Mesenchymal stem cell (in vitro differentiated cells and primary cell): ENCODE data around the gene MAPK7.
A peak's percentile ranks its signal among the peaks of the same experiment; 100 is the strongest.

ENCODE experiments used
- DNase-seq: peaks from one replicate; pipeline ENCODE4 v3.0.0-alpha.2; 2013
- H2AFZ ChIP-seq: one replicate; pipeline ENCODE4 v1.6.1; 2013; ENCODE audit warnings: low read depth, mild to moderate bottlenecking, control low read depth, inconsistent platforms, low read length, moderate library complexity
- H2AK5ac ChIP-seq: 2 replicates; pipeline ENCODE4 v1.6.1; 2013; ENCODE audit warnings: low read length, moderate library complexity, mild to moderate bottlenecking, inconsistent platforms; ENCODE audit not compliant: severe bottlenecking
- H2BK120ac ChIP-seq: one replicate; pipeline ENCODE4 v1.6.1; 2013; ENCODE audit warnings: low read depth, mild to moderate bottlenecking, inconsistent platforms, low read length, moderate library complexity
- H2BK12ac ChIP-seq, 2 experiments: one replicate each; pipeline ENCODE4 v1.6.1; 2013; ENCODE audit warnings: inconsistent platforms in 2 of 2, low read length in 2 of 2, mild to moderate bottlenecking in 2 of 2, moderate library complexity in 2 of 2, control low read depth in 1 of 2
- H2BK15ac ChIP-seq: one replicate; pipeline ENCODE4 v1.6.1; 2013; ENCODE audit warnings: mild to moderate bottlenecking, low read depth, inconsistent platforms; ENCODE audit not compliant: poor library complexity, severe bottlenecking
- H2BK5ac ChIP-seq: 2 replicates; pipeline ENCODE4 v1.6.1; 2013; ENCODE audit warnings: low read depth, mild to moderate bottlenecking, low read length, control low read depth, inconsistent platforms; ENCODE audit not compliant: poor library complexity, severe bottlenecking
- H3K14ac ChIP-seq, 2 experiments: one replicate each; pipeline ENCODE4 v1.6.1; 2013; ENCODE audit warnings: inconsistent platforms in 2 of 2, low read length in 2 of 2, control low read depth in 1 of 2, mild to moderate bottlenecking in 1 of 2, moderate library complexity in 1 of 2
- H3K18ac ChIP-seq, 2 experiments: one replicate each; pipeline ENCODE4 v1.6.1; 2013; ENCODE audit warnings: inconsistent platforms in 2 of 2, low read length in 2 of 2, control low read depth in 1 of 2, low read depth in 1 of 2, mild to moderate bottlenecking in 1 of 2
- H3K23ac ChIP-seq, 2 experiments: one replicate each; pipeline ENCODE4 v1.6.1; 2013; ENCODE audit warnings: inconsistent platforms in 2 of 2, low read length in 2 of 2, mild to moderate bottlenecking in 2 of 2, moderate library complexity in 2 of 2, control low read depth in 1 of 2
- H3K27ac ChIP-seq: 2 replicates; pipeline ENCODE4 v1.5.1; 2013; ENCODE audit warnings: mild to moderate bottlenecking, moderate library complexity, low read length, control low read depth, inconsistent platforms; ENCODE audit not compliant: poor library complexity, severe bottlenecking
- H3K27me3 ChIP-seq, 2 experiments: 2 replicates each; pipeline versions ENCODE4 v1.6.1 to v1.7.0; 2013; ENCODE audit warnings: low read length in 2 of 2, mild to moderate bottlenecking in 2 of 2, moderate library complexity in 2 of 2, control low read depth in 1 of 2, inconsistent platforms in 1 of 2; ENCODE audit not compliant: control insufficient read depth in 1 of 2, insufficient read depth in 1 of 2
- H3K36me3 ChIP-seq, 2 experiments: 2 replicates each; pipeline versions ENCODE4 v1.6.1 to v1.7.0; 2013; ENCODE audit warnings: low read length in 2 of 2, control low read depth in 1 of 2, inconsistent platforms in 1 of 2, low read depth in 1 of 2, mild to moderate bottlenecking in 1 of 2; ENCODE audit not compliant: insufficient read depth in 2 of 2, control insufficient read depth in 1 of 2
- H3K4ac ChIP-seq, 2 experiments: one replicate each; pipeline ENCODE4 v1.6.1; 2013; ENCODE audit warnings: inconsistent platforms in 2 of 2, low read length in 2 of 2, mild to moderate bottlenecking in 2 of 2, moderate library complexity in 2 of 2, control low read depth in 1 of 2, low read depth in 1 of 2
- H3K4me1 ChIP-seq: 2 replicates; pipeline ENCODE4 v1.6.1; 2013; ENCODE audit warnings: low read depth, low read length, control low read depth; ENCODE audit not compliant: control insufficient read depth, insufficient read depth
- H3K4me2 ChIP-seq: 2 replicates; pipeline ENCODE4 v1.6.1; 2013; ENCODE audit warnings: low read length, mild to moderate bottlenecking, inconsistent platforms; ENCODE audit not compliant: poor library complexity, severe bottlenecking
- H3K4me3 ChIP-seq, 2 experiments: 2 replicates each; pipeline versions ENCODE4 v1.5.1 to v1.7.0; 2013; ENCODE audit warnings: low read length in 2 of 2, mild to moderate bottlenecking in 2 of 2, control low read depth in 1 of 2, low read depth in 1 of 2; ENCODE audit not compliant: insufficient read depth in 1 of 2
- H3K79me1 ChIP-seq: replicated peaks from 2 replicates; pipeline ENCODE4 v1.6.1; 2013; ENCODE audit warnings: mild to moderate bottlenecking, control low read depth, low read length, inconsistent platforms; ENCODE audit not compliant: poor library complexity, severe bottlenecking
- H3K9ac ChIP-seq: 2 replicates; pipeline ENCODE4 v1.7.0; 2013; ENCODE audit warnings: mild to moderate bottlenecking, low read length, moderate library complexity
- H3K9me3 ChIP-seq: 2 replicates; pipeline ENCODE4 v1.7.0; 2013; ENCODE audit warnings: mild to moderate bottlenecking, low read length; ENCODE audit not compliant: control insufficient read depth
- H4K8ac ChIP-seq: one replicate; pipeline ENCODE4 v1.6.1; 2013; ENCODE audit warnings: inconsistent platforms, mild to moderate bottlenecking, low read length, moderate library complexity
- H4K91ac ChIP-seq: one replicate; pipeline ENCODE4 v1.6.1; 2013; ENCODE audit warnings: mild to moderate bottlenecking, low read length, inconsistent platforms
- WGBS: methylation state at CpG from one replicate; pipeline ENCODE4 v1.1.7; 2013; ENCODE audit warnings: mixed read lengths; 5-methylcytosine and 5-hydroxymethylcytosine counted together

The MAPK7 gene

DNA sequence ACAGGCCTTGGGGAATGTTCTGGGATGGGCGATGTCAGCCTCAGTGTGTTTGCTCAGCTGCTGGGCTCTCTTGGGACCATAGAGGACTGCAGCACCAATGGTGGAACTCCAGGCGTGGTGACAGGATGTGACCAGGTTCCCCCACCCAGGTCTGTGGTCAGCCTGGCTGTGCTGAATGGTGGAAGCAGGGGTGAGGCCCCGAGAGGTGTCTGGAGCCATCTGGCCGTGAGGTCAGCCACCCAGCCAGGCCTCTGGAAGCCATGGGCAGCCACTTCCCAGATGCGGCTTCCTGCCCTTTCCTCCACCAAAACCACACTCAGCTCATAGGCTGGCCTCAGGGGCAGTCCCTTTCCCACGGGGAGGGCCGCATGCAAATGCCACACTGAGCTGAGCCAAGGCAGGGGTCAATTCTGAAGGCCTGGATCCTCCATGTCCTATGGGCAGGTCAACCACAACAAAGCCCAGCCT lies 7.8 kb upstream of the MAPK7 start:
- no peak overlapping the region for H2AK5ac ChIP-seq
- 65% methylated on average over 7 of the region's 7 CpGs for WGBS

GRCh38 chr17:19371259-19372010 lies 6.9 kb upstream of the MAPK7 start:
- no peak for DNase-seq
- H2BK120ac ChIP-seq: no peak overlapping the region
- no peak overlapping the region for H3K23ac ChIP-seq
- H3K4ac ChIP-seq: no peak overlapping the region
- no peak overlapping the region for H2BK15ac ChIP-seq
- H2BK5ac ChIP-seq: no peak overlapping the region
- no peak overlapping the region for H3K18ac ChIP-seq
- no peak overlapping the region for H3K4me2 ChIP-seq
- no peak overlapping the region for H3K27ac ChIP-seq
- no peaks in the 10 kb centered on the region for H3K27me3 ChIP-seq
- peak overlapping the region in 1 of 2 experiments; percentile 52 for H2BK12ac ChIP-seq
- peaks cover 5 to 6% of the 10 kb centered on the region in 2 experiments for H3K36me3 ChIP-seq
- 92% methylated on average over 6 of the region's 7 CpGs for WGBS
- no peaks in the 10 kb centered on the region for H3K9me3 ChIP-seq
- no peak overlapping the region for H4K91ac ChIP-seq
- no peaks in the 10 kb centered on the region for H3K4me1 ChIP-seq
- H3K79me1 ChIP-seq: peaks cover 10% of the 10 kb centered on the region
- no peak overlapping the region for H3K4me3 ChIP-seq
- no peak overlapping the region for H2AK5ac ChIP-seq
- H3K9ac ChIP-seq: no peak overlapping the region
- no peak overlapping the region for H2AFZ ChIP-seq
- H3K14ac ChIP-seq: no peak overlapping the region
- no peak overlapping the region for H4K8ac ChIP-seq

More for the DNA sequence above, 7.8 kb upstream of the MAPK7 start:
- Histone ChIP-seq H4K8ac (no peak overlapping the region), H3K23ac (no peak overlapping the region), H3K79me1 (peaks cover 6% of the 10 kb centered on the region), H2BK15ac (peak overlapping the region; percentile 12), H2BK5ac (no peak overlapping the region), H3K27me3 (no peaks in the 10 kb centered on the region), H2BK12ac (no peak overlapping the region), H3K4me1 (no peaks in the 10 kb centered on the region), H2BK120ac (no peak overlapping the region), H4K91ac (peak overlapping the region; percentile 55), H3K27ac (no peak overlapping the region), H3K9ac (no peak overlapping the region), H2AFZ (no peak overlapping the region), H3K4me3 (no peak overlapping the region), H3K36me3 (peaks cover 5 to 6% of the 10 kb centered on the region in 2 experiments), H3K4ac (no peak overlapping the region), H3K9me3 (no peaks in the 10 kb centered on the region), H3K4me2 (no peak overlapping the region), H3K18ac (no peak overlapping the region), H3K14ac (no peak overlapping the region)
- no peak for DNase-seq

GRCh38 chr17:19372011-19372370 lies 6.3 kb upstream of the MAPK7 start:
- WGBS: 93% methylated on average over 9 of the region's 9 CpGs
- H3K4me3 ChIP-seq: no peak overlapping the region
- no peak overlapping the region for H4K8ac ChIP-seq
- no peak overlapping the region for H4K91ac ChIP-seq
- peak overlapping the region; percentile 71 for H2BK15ac ChIP-seq
- H3K4me1 ChIP-seq: no peaks in the 10 kb centered on the region
- H2AFZ ChIP-seq: no peak overlapping the region
- H3K27ac ChIP-seq: no peak overlapping the region
- H3K79me1 ChIP-seq: peaks cover 10% of the 10 kb centered on the region
- H3K14ac ChIP-seq: no peak overlapping the region
- H3K23ac ChIP-seq: no peak overlapping the region
- H2AK5ac ChIP-seq: no peak overlapping the region
- no peak overlapping the region for H3K4me2 ChIP-seq
- H2BK12ac ChIP-seq: no peak overlapping the region
- H3K36me3 ChIP-seq: peaks cover 5 to 6% of the 10 kb centered on the region in 2 experiments
- no peaks in the 10 kb centered on the region for H3K9me3 ChIP-seq
- H3K27me3 ChIP-seq: no peaks in the 10 kb centered on the region
- no peak overlapping the region for H2BK120ac ChIP-seq
- no peak for DNase-seq
- no peak overlapping the region for H2BK5ac ChIP-seq
- no peak overlapping the region for H3K18ac ChIP-seq
- no peak overlapping the region for H3K9ac ChIP-seq
- H3K4ac ChIP-seq: no peak overlapping the region

- Histone ChIP-seq H3K27ac (no peak overlapping the region), H3K4me1 (no peaks in the 10 kb centered on the region), H2BK5ac (no peak overlapping the region), H3K36me3 (peaks cover 5 to 6% of the 10 kb centered on the region in 2 experiments), H3K9me3 (no peaks in the 10 kb centered on the region), H3K27me3 (no peaks in the 10 kb centered on the region), H4K8ac (no peak overlapping the region), H2BK15ac (peak overlapping the region; percentile 71), H3K79me1 (peaks cover 10% of the 10 kb centered on the region), H3K4ac (no peak overlapping the region), H2BK12ac (peak overlapping the region in 1 of 2 experiments; percentile 19), H2AK5ac (no peak overlapping the region), H3K18ac (no peak overlapping the region), H2BK120ac (no peak overlapping the region), H3K4me2 (no peak overlapping the region), H3K23ac (no peak overlapping the region), H4K91ac (no peak overlapping the region), H3K9ac (no peak overlapping the region), H2AFZ (no peak overlapping the region), H3K4me3 (no peak overlapping the region), H3K14ac (no peak overlapping the region)
- WGBS: 92% methylated on average over 12 of the region's 12 CpGs
- no peak for DNase-seq
Measured at GRCh38 chr17:19372439-19372838, 5.9 kb upstream of the MAPK7 start.
